K562 (cell line): ENCODE measurements around the gene CRELD2. TPM values are rescaled to one million over a fixed set of nuclear protein-coding genes. Genes with fewer than 3 reads are reported as not detected.

Source experiments
- CBFA2T3 ChIP-seq: fragments of 450-650 bp; IDR thresholded peaks from 2 replicates; pipeline ENCODE4 v1.6.1; 2017
- CHD2 ChIP-seq: IDR thresholded peaks from 2 replicates; pipeline ENCODE4 v1.6.1; 2011; ENCODE audit warnings: low read depth, low read length
- ILK ChIP-seq: fragments of 450-650 bp; IDR thresholded peaks from 2 replicates; pipeline ENCODE4 v1.6.1; 2016; ENCODE audit warnings: missing genetic modification characterization, low read depth, mild to moderate bottlenecking, missing compliant biosample characterization, moderate library complexity, borderline replicate concordance
- KAT7 ChIP-seq: sonication (generic); formaldehyde crosslinking; IDR thresholded peaks from 2 replicates; pipeline ENCODE4 v1.8.0; 2022; ENCODE audit warnings: missing genetic modification reagents, mild to moderate bottlenecking, borderline replicate concordance
- NFE2 ChIP-seq: IDR thresholded peaks from 2 replicates; pipeline ENCODE4 v1.6.1; 2014; ENCODE audit warnings: antibody characterized with exemption, low read depth
- RB1 ChIP-seq: fragments of 450-650 bp; IDR thresholded peaks from 2 replicates; pipeline ENCODE4 v1.6.1; 2017; ENCODE audit warnings: low read depth, mild to moderate bottlenecking
- YY1 ChIP-seq, 3 experiments: IDR thresholded peaks; 2 replicates each; pipeline ENCODE4 v1.6.1; 2011; ENCODE audit warnings: low read length in 2 of 3, mild to moderate bottlenecking in 2 of 3, moderate library complexity in 2 of 3, borderline replicate concordance in 1 of 3, control low read depth in 1 of 3, low read depth in 1 of 3; ENCODE audit not compliant: insufficient read depth in 3 of 3, insufficient replicate concordance in 2 of 3, control insufficient read depth in 1 of 3, insufficient read length in 1 of 3; ENCODE audit errors: extremely low read depth in 1 of 3
- ZNF175 ChIP-seq: fragments of 200-800 bp; sonication (Bioruptor generic); IDR thresholded peaks from 2 replicates; pipeline ENCODE4 v1.6.1; 2016; ENCODE audit warnings: low read depth, mild to moderate bottlenecking, missing genetic modification characterization, missing compliant biosample characterization
- ZNF408 ChIP-seq: fragments of 250-450 bp; sonication (Bioruptor Pico); IDR thresholded peaks from 2 replicates; pipeline ENCODE4 v1.4.0; 2020; ENCODE audit warnings: low read depth, mild to moderate bottlenecking, moderate library complexity
- ZNF668 ChIP-seq: fragments of 250-450 bp; sonication (Bioruptor Pico); IDR thresholded peaks from 2 replicates; pipeline ENCODE4 v1.8.0; 2022; ENCODE audit warnings: mild to moderate bottlenecking, inconsistent platforms
- polyA plus RNA-seq, 8 experiments: library from polyadenylated mRNA; depleted of rRNA in 4 of 8; stranded (reverse) in 5 of 8; unstranded in 3 of 8; fragments of >200 nt; fragmentation: Nextera tagmentation in 2 of 8; fragmentation: Illumina TruSeq in 1 of 8; extraction: Ambion mirVana in 2 of 8; extraction: Trizol in 1 of 8; gene quantifications; 2 replicates each; pipeline versions ENCODE4 v1.2.1 to v1.2.3, GENCODE V29; 2011 to 2014; ENCODE audit warnings: inconsistent platforms in 1 of 8, missing spikeins in 1 of 8
- total RNA-seq, 7 experiments: library from RNA; depleted of rRNA in 6 of 7; stranded (reverse); fragments of >200 nt in 6 of 7; fragmentation: Illumina TruSeq in 2 of 7; extraction: Trizol in 2 of 7; gene quantifications; 2 replicates each; pipeline versions ENCODE4 v1.2.1 to v1.2.3, GENCODE V29; 2011 to 2021; ENCODE audit warnings: low replicate concordance in 1 of 7
- TF ChIP-seq, protein P1 (sequence below), 2 experiments: fragments of 450-650 bp; formaldehyde crosslinking in 1 of 2; IDR thresholded peaks; 2 replicates each; pipeline versions ENCODE4 v1.4.0 to v1.6.1; 2014 to 2020; ENCODE audit warnings: mild to moderate bottlenecking in 2 of 2, borderline replicate concordance in 1 of 2, low read depth in 1 of 2
- TF ChIP-seq, protein P2 (sequence below): sonication (generic); formaldehyde crosslinking; IDR thresholded peaks from 2 replicates; pipeline ENCODE4 v1.8.1; 2023; ENCODE audit warnings: mild to moderate bottlenecking, missing genetic modification reagents
- TF ChIP-seq, protein P3 (sequence below): fragments of 250-450 bp; sonication (Bioruptor Pico); IDR thresholded peaks from 2 replicates; pipeline ENCODE4 v1.8.0; 2022; ENCODE audit warnings: moderate library complexity, mild to moderate bottlenecking, inconsistent platforms

The CRELD2 gene
- total and polyA plus RNA-seq, 9 of the 15 experiments (the other 6 are each of a cell fraction or from before 2014, with no cell fraction given) = 0.96 to 25.3 (median 8.8) TPM

DNA sequence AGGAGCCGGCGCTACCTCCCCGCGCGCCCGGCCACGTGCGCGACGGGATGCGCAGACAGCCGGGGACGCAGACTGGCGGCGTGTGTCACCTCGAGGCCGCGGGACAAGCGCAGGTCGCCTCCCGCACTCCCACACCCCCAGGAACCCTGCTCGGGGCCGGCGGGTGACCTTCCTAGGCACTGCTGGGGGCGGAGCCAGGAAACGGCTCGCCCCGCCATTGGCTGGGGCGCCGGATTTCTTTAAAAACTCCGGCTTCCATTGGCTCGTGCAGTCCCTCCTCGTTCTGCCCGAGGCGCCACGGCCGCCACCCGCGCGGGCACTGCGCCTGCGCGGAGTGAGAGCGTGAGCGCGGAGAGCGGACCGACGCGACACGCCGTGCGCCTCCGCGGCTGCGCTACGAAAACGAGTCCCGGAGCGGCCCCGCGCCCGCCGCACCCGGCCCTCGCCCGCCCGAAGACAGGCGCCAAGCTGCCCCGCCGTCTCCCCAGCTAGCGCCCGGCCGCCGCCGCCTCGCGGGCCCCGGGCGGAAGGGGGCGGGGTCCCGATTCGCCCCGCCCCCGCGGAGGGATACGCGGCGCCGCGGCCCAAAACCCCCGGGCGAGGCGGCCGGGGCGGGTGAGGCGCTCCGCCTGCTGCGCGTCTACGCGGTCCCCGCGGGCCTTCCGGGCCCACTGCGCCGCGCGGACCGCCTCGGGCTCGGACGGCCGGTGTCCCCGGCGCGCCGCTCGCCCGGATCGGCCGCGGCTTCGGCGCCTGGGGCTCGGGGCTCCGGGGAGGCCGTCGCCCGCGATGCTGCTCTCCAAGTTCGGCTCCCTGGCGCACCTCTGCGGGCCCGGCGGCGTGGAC, 41.9 kb downstream of the CRELD2 start, which contains the start of gene PIM3 (continued):
- TF ChIP-seq, protein P1, sequence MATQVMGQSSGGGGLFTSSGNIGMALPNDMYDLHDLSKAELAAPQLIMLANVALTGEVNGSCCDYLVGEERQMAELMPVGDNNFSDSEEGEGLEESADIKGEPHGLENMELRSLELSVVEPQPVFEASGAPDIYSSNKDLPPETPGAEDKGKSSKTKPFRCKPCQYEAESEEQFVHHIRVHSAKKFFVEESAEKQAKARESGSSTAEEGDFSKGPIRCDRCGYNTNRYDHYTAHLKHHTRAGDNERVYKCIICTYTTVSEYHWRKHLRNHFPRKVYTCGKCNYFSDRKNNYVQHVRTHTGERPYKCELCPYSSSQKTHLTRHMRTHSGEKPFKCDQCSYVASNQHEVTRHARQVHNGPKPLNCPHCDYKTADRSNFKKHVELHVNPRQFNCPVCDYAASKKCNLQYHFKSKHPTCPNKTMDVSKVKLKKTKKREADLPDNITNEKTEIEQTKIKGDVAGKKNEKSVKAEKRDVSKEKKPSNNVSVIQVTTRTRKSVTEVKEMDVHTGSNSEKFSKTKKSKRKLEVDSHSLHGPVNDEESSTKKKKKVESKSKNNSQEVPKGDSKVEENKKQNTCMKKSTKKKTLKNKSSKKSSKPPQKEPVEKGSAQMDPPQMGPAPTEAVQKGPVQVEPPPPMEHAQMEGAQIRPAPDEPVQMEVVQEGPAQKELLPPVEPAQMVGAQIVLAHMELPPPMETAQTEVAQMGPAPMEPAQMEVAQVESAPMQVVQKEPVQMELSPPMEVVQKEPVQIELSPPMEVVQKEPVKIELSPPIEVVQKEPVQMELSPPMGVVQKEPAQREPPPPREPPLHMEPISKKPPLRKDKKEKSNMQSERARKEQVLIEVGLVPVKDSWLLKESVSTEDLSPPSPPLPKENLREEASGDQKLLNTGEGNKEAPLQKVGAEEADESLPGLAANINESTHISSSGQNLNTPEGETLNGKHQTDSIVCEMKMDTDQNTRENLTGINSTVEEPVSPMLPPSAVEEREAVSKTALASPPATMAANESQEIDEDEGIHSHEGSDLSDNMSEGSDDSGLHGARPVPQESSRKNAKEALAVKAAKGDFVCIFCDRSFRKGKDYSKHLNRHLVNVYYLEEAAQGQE (IDR thresholded peaks at IDR 0.05; ENCODE audit: borderline replicate concordance) = no peak
- TF ChIP-seq, protein P1 (CRISPR knock-in tag; IDR thresholded peaks at IDR 0.05; ENCODE audit: low read depth) = no peak
- TF ChIP-seq CBFA2T3 (no peak; the same call in 1 of the 2 replicates), ZNF175 (CRISPR knock-in tag) (no peak), ILK (tag) (no peak), ZNF408 (no peak), KAT7 (CRISPR knock-in tag) (peak; percentile 6; the same call in 1 of the 2 replicates), CHD2 (peak; percentile 69), RB1 (peak; percentile 49; the same call in 1 of the 2 replicates), YY1 (IDR thresholded peaks at IDR 0.05; ENCODE audit: borderline replicate concordance in 1 of 3, control insufficient read depth in 1 of 3, extremely low read depth in 1 of 3, insufficient read depth in 3 of 3, insufficient read length in 1 of 3, insufficient replicate concordance in 2 of 3, low read depth in 1 of 3, low read length in 2 of 3) (peak in 2 of 3 experiments; percentile 27 to 46), NFE2 (no peak), ZNF668 (CRISPR knock-in tag) (no peak)
- TF ChIP-seq, protein P2, sequence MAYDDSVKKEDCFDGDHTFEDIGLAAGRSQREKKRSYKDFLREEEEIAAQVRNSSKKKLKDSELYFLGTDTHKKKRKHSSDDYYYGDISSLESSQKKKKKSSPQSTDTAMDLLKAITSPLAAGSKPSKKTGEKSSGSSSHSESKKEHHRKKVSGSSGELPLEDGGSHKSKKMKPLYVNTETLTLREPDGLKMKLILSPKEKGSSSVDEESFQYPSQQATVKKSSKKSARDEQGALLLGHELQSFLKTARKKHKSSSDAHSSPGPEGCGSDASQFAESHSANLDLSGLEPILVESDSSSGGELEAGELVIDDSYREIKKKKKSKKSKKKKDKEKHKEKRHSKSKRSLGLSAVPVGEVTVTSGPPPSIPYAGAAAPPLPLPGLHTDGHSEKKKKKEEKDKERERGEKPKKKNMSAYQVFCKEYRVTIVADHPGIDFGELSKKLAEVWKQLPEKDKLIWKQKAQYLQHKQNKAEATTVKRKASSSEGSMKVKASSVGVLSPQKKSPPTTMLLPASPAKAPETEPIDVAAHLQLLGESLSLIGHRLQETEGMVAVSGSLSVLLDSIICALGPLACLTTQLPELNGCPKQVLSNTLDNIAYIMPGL (CRISPR knock-in tag) = no peak
- TF ChIP-seq, protein P3, sequence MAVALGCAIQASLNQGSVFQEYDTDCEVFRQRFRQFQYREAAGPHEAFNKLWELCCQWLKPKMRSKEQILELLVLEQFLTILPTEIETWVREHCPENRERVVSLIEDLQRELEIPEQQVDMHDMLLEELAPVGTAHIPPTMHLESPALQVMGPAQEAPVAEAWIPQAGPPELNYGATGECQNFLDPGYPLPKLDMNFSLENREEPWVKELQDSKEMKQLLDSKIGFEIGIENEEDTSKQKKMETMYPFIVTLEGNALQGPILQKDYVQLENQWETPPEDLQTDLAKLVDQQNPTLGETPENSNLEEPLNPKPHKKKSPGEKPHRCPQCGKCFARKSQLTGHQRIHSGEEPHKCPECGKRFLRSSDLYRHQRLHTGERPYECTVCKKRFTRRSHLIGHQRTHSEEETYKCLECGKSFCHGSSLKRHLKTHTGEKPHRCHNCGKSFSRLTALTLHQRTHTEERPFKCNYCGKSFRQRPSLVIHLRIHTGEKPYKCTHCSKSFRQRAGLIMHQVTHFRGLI (CRISPR knock-in tag) = no peak
